Measurements from ENCODE around the gene EGFLAM.

The EGFLAM gene

GRCh38 chr5:38506302-38506701 lies 247.9 kb downstream of the EGFLAM start:
- no peak for ATAC-seq (ENCODE audit: low read depth)
- Mint-ChIP-seq H3K9me3 (no peaks in the 10 kb centered on the region), H3K27me3 (peaks cover 5% of the 10 kb centered on the region), H3K36me3 (no peaks in the 10 kb centered on the region), H3K27ac (no peak overlapping the region), H3K4me1 (no peaks in the 10 kb centered on the region), H3K4me3 (no peak overlapping the region)
- DNase-seq (ENCODE audit: low spot score in 2 of 2): no peak

- Mint-ChIP-seq H3K27ac (no peak overlapping the region), H3K4me1 (no peaks in the 10 kb centered on the region), H3K4me3 (no peak overlapping the region), H3K36me3 (no peaks in the 10 kb centered on the region), H3K27me3 (peaks cover 5% of the 10 kb centered on the region), H3K9me3 (no peaks in the 10 kb centered on the region)
- no peak for ATAC-seq (ENCODE audit: low read depth)
- no peak for DNase-seq (ENCODE audit: low spot score in 2 of 2)
Observed at GRCh38 chr5:38509185-38509584, 250.8 kb downstream of the EGFLAM start.

All from memory B cell (primary cell).